ENCODE data around the gene PCGF2.
A peak's percentile ranks its signal among the peaks of the same experiment; 100 is the strongest.
"Not testable (repeated sequence)": the region's sequence is repeated elsewhere in the genome, so short reads cannot be mapped to it uniquely, and the experiment has no call there.

The PCGF2 gene

DNA sequence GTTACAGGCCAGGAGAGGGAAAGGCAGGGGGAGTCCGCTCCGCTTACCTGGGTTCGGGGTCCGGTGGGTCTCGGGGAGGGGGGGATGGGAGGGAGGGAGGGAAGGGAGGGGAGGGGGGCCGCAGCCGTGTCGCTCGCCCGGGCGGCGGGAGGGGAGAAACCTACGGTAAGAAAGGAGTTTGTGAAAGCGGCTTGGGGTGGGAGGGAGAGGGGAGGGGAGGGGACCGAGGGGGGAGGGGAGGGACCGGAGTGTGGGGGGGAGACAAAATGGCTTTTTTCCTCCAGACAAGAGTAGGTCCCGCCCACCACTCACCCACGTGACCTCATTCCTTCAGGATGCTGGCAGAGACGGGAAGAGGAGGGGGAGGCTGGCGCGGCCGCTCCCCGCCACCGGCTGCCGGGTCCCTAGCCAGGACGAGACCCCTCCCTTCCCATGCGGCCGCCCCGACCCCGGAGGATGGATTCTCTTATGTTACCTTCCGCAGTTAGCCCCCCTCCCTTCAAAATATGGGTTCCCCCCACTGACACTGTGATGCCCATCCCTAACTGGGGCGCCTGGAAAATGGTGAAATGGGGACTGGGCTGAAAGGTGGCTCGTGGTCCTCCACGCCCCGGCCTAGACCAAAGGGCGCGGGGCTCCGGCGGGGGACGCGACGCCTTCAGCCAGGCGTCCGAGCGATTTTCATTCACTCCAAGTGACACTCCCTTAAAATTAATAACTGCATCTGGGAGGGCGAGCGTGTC lies at the start of gene PCGF2:
PCGF2 (minus strand) TSS at position 188 of the 743 bp plus-strand sequence. CDS start 7,934 bp downstream, outside the sequence.
- FAIRE-seq: no peak

DNA sequence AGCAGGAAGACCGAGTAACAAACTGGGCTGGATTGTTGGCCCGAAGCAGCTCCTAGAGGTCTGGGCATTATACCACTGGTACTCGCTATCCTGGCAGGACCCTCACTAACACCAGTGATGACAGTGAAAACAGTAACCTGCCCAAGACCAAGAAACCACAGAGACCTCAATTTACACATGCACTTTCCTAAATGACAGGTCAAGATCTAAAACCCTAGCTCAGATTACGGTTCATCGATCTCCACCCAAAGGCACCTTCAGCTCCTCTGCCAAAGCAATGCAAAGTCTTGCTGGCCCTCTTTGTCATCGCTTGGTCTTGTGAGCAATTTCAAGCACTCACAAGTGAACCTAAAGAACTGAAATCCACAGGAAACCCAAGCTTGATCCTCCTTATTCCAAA lies 49.7 kb upstream of the PCGF2 start:
- TF ChIP-seq, protein P1, sequence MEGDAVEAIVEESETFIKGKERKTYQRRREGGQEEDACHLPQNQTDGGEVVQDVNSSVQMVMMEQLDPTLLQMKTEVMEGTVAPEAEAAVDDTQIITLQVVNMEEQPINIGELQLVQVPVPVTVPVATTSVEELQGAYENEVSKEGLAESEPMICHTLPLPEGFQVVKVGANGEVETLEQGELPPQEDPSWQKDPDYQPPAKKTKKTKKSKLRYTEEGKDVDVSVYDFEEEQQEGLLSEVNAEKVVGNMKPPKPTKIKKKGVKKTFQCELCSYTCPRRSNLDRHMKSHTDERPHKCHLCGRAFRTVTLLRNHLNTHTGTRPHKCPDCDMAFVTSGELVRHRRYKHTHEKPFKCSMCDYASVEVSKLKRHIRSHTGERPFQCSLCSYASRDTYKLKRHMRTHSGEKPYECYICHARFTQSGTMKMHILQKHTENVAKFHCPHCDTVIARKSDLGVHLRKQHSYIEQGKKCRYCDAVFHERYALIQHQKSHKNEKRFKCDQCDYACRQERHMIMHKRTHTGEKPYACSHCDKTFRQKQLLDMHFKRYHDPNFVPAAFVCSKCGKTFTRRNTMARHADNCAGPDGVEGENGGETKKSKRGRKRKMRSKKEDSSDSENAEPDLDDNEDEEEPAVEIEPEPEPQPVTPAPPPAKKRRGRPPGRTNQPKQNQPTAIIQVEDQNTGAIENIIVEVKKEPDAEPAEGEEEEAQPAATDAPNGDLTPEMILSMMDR (IDR thresholded peaks at IDR 0.05; ENCODE audit: insufficient read depth, missing control alignments): no peak
- no peak for DNase-seq (ENCODE audit: insufficient read length, low spot score)
- no peak for FAIRE-seq

More for the DNA sequence above, at the start of gene PCGF2:
- TF ChIP-seq, protein P1 (IDR thresholded peaks at IDR 0.05; ENCODE audit: insufficient read depth, missing control alignments): no peak
- DNase-seq (ENCODE audit: insufficient read length, low spot score): peak; percentile 68

DNA sequence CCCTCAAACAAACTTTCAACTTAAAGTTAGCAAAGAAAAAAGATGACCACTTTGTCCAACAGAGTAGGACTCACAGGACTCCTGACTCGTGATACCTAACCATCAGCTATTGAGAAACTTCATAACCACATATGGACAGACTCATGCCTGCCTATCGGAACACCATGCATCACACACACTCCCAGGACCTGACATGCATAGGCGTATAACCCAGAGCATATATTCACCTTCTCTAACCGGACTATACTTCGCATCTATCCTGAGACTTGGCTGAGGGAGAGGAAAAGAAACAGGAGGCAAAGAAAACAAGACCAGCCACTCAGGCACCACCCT lies 49.0 kb upstream of the PCGF2 start:
- DNase-seq (ENCODE audit: insufficient read length, low spot score): no peak
- FAIRE-seq: no peak
- TF ChIP-seq, protein P1 (IDR thresholded peaks at IDR 0.05; ENCODE audit: insufficient read depth, missing control alignments): no peak

DNA sequence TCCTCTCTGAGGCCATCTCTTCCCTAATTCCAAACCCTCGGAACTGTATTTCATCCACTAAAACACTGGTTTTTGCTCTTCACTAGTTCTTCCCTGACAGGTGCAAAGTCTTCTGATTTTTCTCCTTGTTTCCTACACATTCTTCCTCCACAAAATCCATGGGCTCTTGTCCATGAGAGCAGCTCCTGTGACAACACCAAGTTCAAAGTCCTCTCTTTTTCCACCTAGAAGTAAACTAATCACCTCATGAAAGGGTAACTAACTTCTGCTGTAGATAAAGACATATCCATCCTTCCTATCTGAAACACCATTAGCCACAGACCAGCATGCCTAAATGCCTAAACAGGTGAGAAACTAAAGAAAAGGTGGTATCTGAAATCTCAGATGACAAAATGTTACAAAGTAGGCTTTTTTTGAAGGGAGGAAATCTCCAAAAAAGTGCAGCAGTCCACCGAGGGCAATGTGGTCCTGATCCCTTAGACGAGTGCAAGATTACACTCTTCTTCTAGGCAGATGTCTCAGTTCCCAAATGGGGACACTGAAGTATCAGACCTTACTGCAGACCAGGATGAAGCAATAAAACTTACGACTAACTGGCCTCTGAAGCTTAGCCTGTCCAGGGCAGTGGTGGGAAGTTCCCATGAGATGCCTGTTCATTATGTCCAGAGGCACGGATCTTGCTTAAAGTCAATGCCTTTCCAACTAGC lies 48.5 kb upstream of the PCGF2 start:
- DNase-seq (ENCODE audit: insufficient read length, low spot score) (no peak), FAIRE-seq (no peak)
- TF ChIP-seq, protein P1 (IDR thresholded peaks at IDR 0.05; ENCODE audit: insufficient read depth, missing control alignments): no peak

DNA sequence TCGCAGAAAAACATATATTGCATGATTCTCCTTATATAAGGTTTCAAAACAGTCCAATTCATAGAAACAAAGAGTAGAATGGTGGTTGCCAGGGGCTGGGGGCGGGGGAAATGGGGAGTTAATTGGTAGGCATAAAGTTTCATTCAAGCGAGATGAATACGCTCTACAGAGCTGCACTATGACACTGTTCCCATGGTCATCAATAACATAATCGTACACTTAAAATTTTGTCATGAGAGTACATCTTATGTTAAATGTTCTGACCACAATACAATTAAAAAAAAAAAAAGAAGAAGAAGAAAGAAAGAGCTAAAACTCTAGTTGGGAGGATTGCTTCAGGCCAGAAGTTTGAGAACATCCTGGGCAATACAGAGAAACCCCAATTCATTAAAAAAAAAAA lies 46.1 kb upstream of the PCGF2 start:
- TF ChIP-seq, protein P1 (IDR thresholded peaks at IDR 0.05; ENCODE audit: insufficient read depth, missing control alignments): no peak
- no peak for FAIRE-seq
- DNase-seq (ENCODE audit: insufficient read length, low spot score): no peak

DNA sequence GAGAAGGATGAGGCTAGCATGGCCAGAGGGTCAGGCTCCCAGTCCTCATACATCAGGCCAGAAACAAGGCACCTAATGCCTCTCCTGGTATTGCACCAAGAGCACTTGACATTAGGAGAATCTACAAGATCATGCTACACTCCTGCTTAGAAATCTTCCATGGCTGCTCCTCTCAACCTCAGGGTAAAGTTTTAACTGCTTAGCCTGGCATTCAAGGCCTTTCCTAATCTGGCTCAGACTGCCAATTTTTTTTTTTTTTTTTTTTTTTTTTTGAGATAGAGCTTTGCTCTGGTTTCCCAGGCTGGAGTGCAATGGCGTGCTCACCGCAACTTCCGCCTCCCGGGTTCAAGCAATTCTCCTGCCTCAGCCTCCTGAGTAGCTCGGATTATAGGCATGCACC lies 43.0 kb upstream of the PCGF2 start:
- TF ChIP-seq, protein P1 (IDR thresholded peaks at IDR 0.05; ENCODE audit: insufficient read depth, missing control alignments): no peak
- DNase-seq (ENCODE audit: insufficient read length, low spot score) (no peak), FAIRE-seq (no peak)

DNA sequence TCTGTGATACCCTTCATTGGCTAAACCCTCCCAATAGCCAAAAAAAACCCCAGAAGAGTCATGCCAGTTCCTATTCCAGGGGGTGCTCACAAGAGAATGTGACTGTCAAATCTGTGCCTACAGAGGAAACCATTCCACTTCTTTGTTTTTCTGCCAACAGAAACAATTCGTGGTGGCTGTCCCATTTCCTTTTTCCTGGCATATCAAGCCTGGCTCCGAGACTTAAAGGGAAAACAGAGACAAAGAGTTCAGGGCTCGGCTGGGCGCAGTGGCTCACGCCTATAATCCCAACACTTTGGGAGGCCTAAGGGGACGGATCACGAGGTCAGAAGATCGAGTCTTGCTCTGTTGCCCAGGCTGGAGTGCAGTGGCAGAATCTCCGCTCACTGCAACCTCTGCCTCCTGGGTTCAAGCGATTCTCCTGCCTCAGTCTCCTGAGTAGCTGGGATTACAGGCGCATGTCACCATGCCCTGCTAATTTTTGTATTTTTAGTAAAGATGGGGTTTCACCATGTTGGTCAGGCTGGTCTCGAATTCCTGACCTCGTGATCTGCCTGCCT lies 42.1 kb upstream of the PCGF2 start:
- not testable (repeated sequence) for FAIRE-seq; DNase-seq (ENCODE audit: insufficient read length, low spot score)

Data from D721Med (cell line).